Smooth muscle cell (in vitro differentiated cells): ENCODE data around the gene BSG. TPM values are rescaled to one million over a fixed set of nuclear protein-coding genes. Genes with fewer than 3 reads are reported as not detected.
"Not testable (repeated sequence)": the region's sequence is repeated elsewhere in the genome, so short reads cannot be mapped to it uniquely, and the experiment has no call there.

ENCODE experiments used
- DNase-seq: peaks from one replicate; lab custom pipeline; 2025; ENCODE audit not compliant: unreplicated experiment; lab: John Stamatoyannopoulos, UW
- H2AFZ ChIP-seq: fragments of 200-600 bp; sonication (generic); 2 replicates; pipeline ENCODE4 v1.6.0; 2016; ENCODE audit warnings: antibody characterized with exemption, low read depth, mild to moderate bottlenecking
- H3F3A ChIP-seq: fragments of 200-600 bp; sonication (generic); 2 replicates; pipeline ENCODE4 v1.6.0; 2017; ENCODE audit warnings: antibody characterized with exemption, low read depth
- H3K27ac ChIP-seq: fragments of 200-600 bp; sonication (generic); 2 replicates; pipeline ENCODE4 v1.5.1; 2016; ENCODE audit warnings: low read depth, mild to moderate bottlenecking
- H3K27me3 ChIP-seq: fragments of 200-600 bp; sonication (generic); 2 replicates; pipeline ENCODE4 v1.6.1; 2016; ENCODE audit warnings: low read depth, mild to moderate bottlenecking
- H3K36me3 ChIP-seq: fragments of 200-600 bp; sonication (generic); 2 replicates; pipeline ENCODE4 v1.5.1; 2016; ENCODE audit warnings: low read depth
- H3K4me1 ChIP-seq: fragments of 200-600 bp; sonication (generic); 2 replicates; pipeline ENCODE4 v1.5.1; 2016; ENCODE audit warnings: low read depth
- H3K4me2 ChIP-seq: fragments of 200-600 bp; sonication (generic); 2 replicates; pipeline ENCODE4 v1.6.0; 2016; ENCODE audit warnings: mild to moderate bottlenecking
- H3K4me3 ChIP-seq: fragments of 200-600 bp; sonication (generic); 2 replicates; pipeline ENCODE4 v1.5.1; 2016; ENCODE audit warnings: mild to moderate bottlenecking
- H3K79me2 ChIP-seq: fragments of 200-600 bp; sonication (generic); 2 replicates; pipeline ENCODE4 v1.6.0; 2016; ENCODE audit warnings: low read depth, mild to moderate bottlenecking
- H3K9ac ChIP-seq: fragments of 200-600 bp; sonication (generic); 2 replicates; pipeline ENCODE4 v1.6.0; 2016; ENCODE audit warnings: low read depth
- H3K9me3 ChIP-seq: fragments of 200-600 bp; sonication (generic); replicated peaks from 2 replicates; pipeline ENCODE4 v1.5.1; 2016; ENCODE audit warnings: low read depth
- H4K20me1 ChIP-seq: fragments of 200-600 bp; sonication (generic); 2 replicates; pipeline ENCODE4 v1.6.0; 2016; ENCODE audit warnings: low read depth
- WGBS: methylation state at CpG from one replicate; pipeline ENCODE4 v1.1.7; 2016; ENCODE audit warnings: low lambda C conversion rate; 5-methylcytosine and 5-hydroxymethylcytosine counted together
- polyA plus RNA-seq: library from polyadenylated mRNA; unstranded; fragments of >200 nt; fragmentation: Nextera tagmentation; extraction: Ambion mirVana; gene quantifications from 2 replicates; pipeline ENCODE4 v1.2.1, GENCODE V29; 2016
- total RNA-seq: library from RNA; depleted of rRNA; stranded (reverse); fragments of >200 nt; gene quantifications from 2 replicates; pipeline ENCODE4 v1.2.3, GENCODE V29; 2014
- TF ChIP-seq, protein P1 (sequence below): fragments of 200-600 bp; sonication (generic); IDR thresholded peaks from 2 replicates; pipeline ENCODE4 v1.5.1; 2017; ENCODE audit warnings: borderline replicate concordance, mild to moderate bottlenecking, antibody characterized with exemption; ENCODE audit not compliant: insufficient read depth, poor library complexity, severe bottlenecking

The BSG gene
- total and polyA plus RNA-seq, 2 experiments from 2014 or later: 431 to 1,057 TPM

DNA sequence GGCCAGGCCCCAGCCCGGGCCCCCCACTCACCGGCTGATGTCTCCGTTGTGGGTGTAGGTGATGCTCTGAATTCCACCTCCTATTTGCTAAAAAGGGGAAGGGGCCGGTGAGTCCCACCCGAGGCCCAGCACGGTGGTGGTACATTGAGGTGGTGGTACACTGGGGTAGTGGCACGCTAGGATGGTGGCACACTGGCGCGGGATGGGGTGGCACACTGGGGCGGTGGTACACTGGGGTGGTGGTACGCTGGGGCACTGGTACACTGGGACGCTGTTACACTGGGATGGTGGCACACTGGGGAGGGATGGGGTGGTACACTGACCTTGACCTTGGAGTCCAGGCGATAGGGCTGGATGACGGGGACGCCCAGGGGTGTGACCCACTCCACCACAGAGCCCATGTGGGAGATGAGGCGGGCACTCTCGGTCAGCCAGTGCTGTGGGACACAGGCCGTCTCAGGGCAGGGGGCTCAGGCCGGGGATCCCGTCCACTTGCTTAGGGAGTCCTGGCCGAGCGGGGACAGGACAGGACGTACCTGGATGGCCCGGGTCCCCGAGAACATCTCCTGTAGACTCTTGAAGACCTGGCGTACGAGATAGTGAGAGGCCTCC, 46.4 kb downstream of the BSG start:
- peaks cover 2% of the 10 kb centered on the region for H4K20me1 ChIP-seq
- H3K36me3 ChIP-seq: no peaks in the 10 kb centered on the region
- no peak overlapping the region for H3K9ac ChIP-seq
- no peaks in the 10 kb centered on the region for H3K27me3 ChIP-seq
- no peak overlapping the region for H2AFZ ChIP-seq
- no peak for DNase-seq
- no peaks in the 10 kb centered on the region for H3K9me3 ChIP-seq
- H3K79me2 ChIP-seq: no peaks in the 10 kb centered on the region
- H3K4me2 ChIP-seq: no peak overlapping the region
- H3K27ac ChIP-seq: no peak overlapping the region
- H3K4me3 ChIP-seq: no peak overlapping the region
- TF ChIP-seq, protein P1, sequence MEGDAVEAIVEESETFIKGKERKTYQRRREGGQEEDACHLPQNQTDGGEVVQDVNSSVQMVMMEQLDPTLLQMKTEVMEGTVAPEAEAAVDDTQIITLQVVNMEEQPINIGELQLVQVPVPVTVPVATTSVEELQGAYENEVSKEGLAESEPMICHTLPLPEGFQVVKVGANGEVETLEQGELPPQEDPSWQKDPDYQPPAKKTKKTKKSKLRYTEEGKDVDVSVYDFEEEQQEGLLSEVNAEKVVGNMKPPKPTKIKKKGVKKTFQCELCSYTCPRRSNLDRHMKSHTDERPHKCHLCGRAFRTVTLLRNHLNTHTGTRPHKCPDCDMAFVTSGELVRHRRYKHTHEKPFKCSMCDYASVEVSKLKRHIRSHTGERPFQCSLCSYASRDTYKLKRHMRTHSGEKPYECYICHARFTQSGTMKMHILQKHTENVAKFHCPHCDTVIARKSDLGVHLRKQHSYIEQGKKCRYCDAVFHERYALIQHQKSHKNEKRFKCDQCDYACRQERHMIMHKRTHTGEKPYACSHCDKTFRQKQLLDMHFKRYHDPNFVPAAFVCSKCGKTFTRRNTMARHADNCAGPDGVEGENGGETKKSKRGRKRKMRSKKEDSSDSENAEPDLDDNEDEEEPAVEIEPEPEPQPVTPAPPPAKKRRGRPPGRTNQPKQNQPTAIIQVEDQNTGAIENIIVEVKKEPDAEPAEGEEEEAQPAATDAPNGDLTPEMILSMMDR: no peak
- no peaks in the 10 kb centered on the region for H3F3A ChIP-seq
- WGBS: 98% methylated on average over 26 of the region's 27 CpGs
- H3K4me1 ChIP-seq: no peaks in the 10 kb centered on the region

DNA sequence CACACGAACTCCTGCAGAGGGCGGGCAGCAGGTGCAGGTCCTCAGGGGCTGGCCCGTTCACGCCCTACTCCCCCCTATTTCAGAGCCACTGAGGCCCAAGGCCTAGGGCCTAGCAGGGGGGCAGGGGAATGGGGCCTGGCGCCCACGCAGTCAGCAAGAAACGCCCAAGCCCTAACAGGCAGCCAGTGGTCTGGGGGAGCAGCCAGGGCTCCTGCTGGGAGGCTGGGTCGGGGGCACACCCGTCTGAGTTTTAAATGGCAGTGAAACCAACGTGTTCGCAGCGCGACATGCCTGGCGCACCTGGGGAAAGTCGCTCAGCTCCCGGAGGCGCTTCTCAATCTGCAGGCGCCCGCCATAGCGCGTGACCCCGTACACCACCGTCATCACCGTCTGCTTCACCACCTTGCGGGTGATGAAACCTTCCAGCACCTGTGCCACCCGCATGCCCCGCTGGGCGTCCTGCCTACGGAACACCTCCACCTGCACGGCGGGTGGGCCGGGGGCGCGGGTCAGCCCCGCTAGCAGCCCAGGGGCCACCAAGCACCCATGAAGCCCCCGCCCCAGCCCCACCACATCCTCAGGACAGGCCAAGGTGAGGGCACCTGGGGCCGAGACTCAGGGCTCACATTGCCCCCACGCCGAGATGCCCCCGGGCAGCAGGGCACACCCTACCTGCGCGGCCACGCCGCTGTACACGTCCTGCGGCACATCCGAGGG, 47.0 kb downstream of the BSG start:
- Histone ChIP-seq H3K4me3 (no peak overlapping the region), H2AFZ (no peak overlapping the region), H3K27me3 (no peaks in the 10 kb centered on the region), H4K20me1 (peaks cover 4% of the 10 kb centered on the region), H3K4me2 (no peak overlapping the region), H3K27ac (no peak overlapping the region), H3K36me3 (no peaks in the 10 kb centered on the region), H3K4me1 (no peaks in the 10 kb centered on the region), H3F3A (no peaks in the 10 kb centered on the region), H3K9ac (no peak overlapping the region), H3K79me2 (no peaks in the 10 kb centered on the region), H3K9me3 (no peaks in the 10 kb centered on the region)
- TF ChIP-seq, protein P1: no peak
- no peak for DNase-seq
- 98% methylated on average over 47 of the region's 47 CpGs for WGBS

GRCh38 chr19:620166-620862, 47.9 kb downstream of the BSG start:
- Histone ChIP-seq H3K4me3 (no peak overlapping the region), H3K4me2 (no peak overlapping the region), H3F3A (no peaks in the 10 kb centered on the region), H3K27ac (no peak overlapping the region), H3K79me2 (no peaks in the 10 kb centered on the region), H2AFZ (no peak overlapping the region), H3K36me3 (no peaks in the 10 kb centered on the region), H3K9ac (no peak overlapping the region), H3K27me3 (no peaks in the 10 kb centered on the region), H3K9me3 (no peaks in the 10 kb centered on the region), H3K4me1 (no peaks in the 10 kb centered on the region), H4K20me1 (peaks cover 8% of the 10 kb centered on the region)
- no peak for DNase-seq
- 99% methylated on average over 26 of the region's 51 CpGs for WGBS
- TF ChIP-seq, protein P1: no peak

GRCh38 chr19:621191-621590, 48.8 kb downstream of the BSG start:
- not testable (repeated sequence) for H3K4me1 ChIP-seq, DNase-seq, H3F3A ChIP-seq, H3K27ac ChIP-seq, H3K27me3 ChIP-seq, H3K79me2 ChIP-seq, H3K9me3 ChIP-seq, H3K4me3 ChIP-seq, H3K36me3 ChIP-seq, H3K9ac ChIP-seq, H2AFZ ChIP-seq, H3K4me2 ChIP-seq
- H4K20me1 ChIP-seq: peaks cover 15% of the 10 kb centered on the region
- 98% methylated on average over 40 of the region's 48 CpGs for WGBS
